Endothelial cell of umbilical vein (primary cell): ENCODE results near the gene TBX4. TPM values are rescaled to one million over a fixed set of nuclear protein-coding genes. Genes with fewer than 3 reads are reported as not detected.

ENCODE experiments used
- BruUV-seq: library from RNA; stranded (reverse); fragments of 400-500 nt; replicated peaks from 2 replicates; lab custom pipeline; 2021; lab: Mats Ljungman, UMichigan
- CTCF ChIA-PET: fragments of 300-600, 350-600 bp; sonication (Branson Sonifier 250); formaldehyde crosslinking; loops from one replicate; lab custom pipeline; 2021; ENCODE audit warnings: antibody characterized with exemption, inconsistent platforms; lab: Charles Lee
- POLR2A ChIA-PET: fragments of 300-600, 350-600 bp; sonication (Branson Sonifier 250); formaldehyde crosslinking; loops from one replicate; lab custom pipeline; 2021; ENCODE audit warnings: antibody characterized with exemption, inconsistent platforms; lab: Charles Lee
- DNase-seq: peaks from one replicate; pipeline ENCODE4 v3.0.0-alpha.2; 2011; ENCODE audit warnings: low read depth, low spot score
- FAIRE-seq: peaks from 2 replicates; lab custom pipeline; 2011; peaks lifted over from hg19 to GRCh38; lab: Jason Lieb, UNC
- H2AFZ ChIP-seq: 2 replicates; pipeline ENCODE4 v1.6.0; 2012; ENCODE audit warnings: low read depth, low read length, control low read depth, inconsistent platforms
- H3K27ac ChIP-seq: 2 replicates; pipeline ENCODE4 v1.5.1; 2011; ENCODE audit warnings: low read depth, mild to moderate bottlenecking, control low read depth, low read length, moderate library complexity; ENCODE audit not compliant: insufficient read depth
- H3K27me3 ChIP-seq, 2 experiments: 2 replicates each; pipeline versions ENCODE4 v1.6.0 to v1.6.1; 2011; ENCODE audit warnings: low read length in 2 of 2, mixed read lengths in 1 of 2; ENCODE audit not compliant: control insufficient read depth in 2 of 2, insufficient read depth in 2 of 2
- H3K36me3 ChIP-seq, 2 experiments: 2 replicates in 1 of 2; 3 replicates in 1 of 2; pipeline ENCODE4 v1.5.1; 2011; ENCODE audit warnings: low read length in 2 of 2, mild to moderate bottlenecking in 1 of 2, moderate library complexity in 1 of 2; ENCODE audit not compliant: control insufficient read depth in 2 of 2, insufficient read depth in 2 of 2; ENCODE audit errors: extremely low read depth in 1 of 2
- H3K4me1 ChIP-seq: 3 replicates; pipeline ENCODE4 v1.5.1; 2011; ENCODE audit warnings: mild to moderate bottlenecking, low read length; ENCODE audit not compliant: control insufficient read depth, insufficient read depth; ENCODE audit errors: extremely low read depth
- H3K4me2 ChIP-seq: 2 replicates; pipeline ENCODE4 v1.6.1; 2011; ENCODE audit warnings: low read length, control low read depth, mixed read lengths; ENCODE audit not compliant: insufficient read depth
- H3K4me3 ChIP-seq, 3 experiments: fragments of 200-600 bp in 1 of 3; sonication (generic), shearing (Covaris generic) in 1 of 3; replicated peaks in 1 of 3; 2 replicates each; pipeline ENCODE4 v1.5.1; 2011 to 2016; ENCODE audit warnings: control low read depth in 3 of 3, low read length in 3 of 3, mild to moderate bottlenecking in 2 of 3, inconsistent platforms in 1 of 3, low read depth in 1 of 3, moderate library complexity in 1 of 3; ENCODE audit not compliant: insufficient read depth in 1 of 3
- H3K79me2 ChIP-seq: 2 replicates; pipeline ENCODE4 v1.6.0; 2012; ENCODE audit warnings: low read length, inconsistent platforms; ENCODE audit not compliant: control insufficient read depth, insufficient read depth
- H3K9ac ChIP-seq: replicated peaks from 2 replicates; pipeline ENCODE3; 2011; ENCODE audit warnings: low read length, control low read depth; ENCODE audit not compliant: insufficient read depth; ENCODE audit errors: extremely low read depth
- H3K9me1 ChIP-seq: replicated peaks from 3 replicates; pipeline ENCODE4 v1.6.0; 2011; ENCODE audit warnings: mild to moderate bottlenecking, low read length; ENCODE audit not compliant: control insufficient read depth, insufficient read depth; ENCODE audit errors: extremely low read depth
- H3K9me3 ChIP-seq: replicated peaks from 2 replicates; pipeline ENCODE4 v1.5.1; 2012; ENCODE audit warnings: low read length, inconsistent platforms; ENCODE audit not compliant: control insufficient read depth, insufficient read depth
- H4K20me1 ChIP-seq: replicated peaks from 2 replicates; pipeline ENCODE3; 2011; ENCODE audit warnings: mild to moderate bottlenecking, low read length; ENCODE audit not compliant: control insufficient read depth, insufficient read depth; ENCODE audit errors: extremely low read depth
- CTCF ChIP-seq, 2 donors: IDR thresholded peaks; 1 replicate in 1 of 2; 2 replicates in 1 of 2; pipeline ENCODE4 v1.5.1; 2011; ENCODE audit warnings: low read length in 2 of 2, mild to moderate bottlenecking in 2 of 2, moderate library complexity in 2 of 2, control low read depth in 1 of 2, inconsistent platforms in 1 of 2, low read depth in 1 of 2; ENCODE audit not compliant: insufficient read depth in 1 of 2; ENCODE audit errors: extremely low read depth in 1 of 2
- EZH2 ChIP-seq: IDR thresholded peaks from 2 replicates; pipeline ENCODE4 v1.6.1; 2012; ENCODE audit warnings: borderline replicate concordance, low read depth, mild to moderate bottlenecking, moderate library complexity, low read length, inconsistent platforms; ENCODE audit not compliant: severe bottlenecking
- FOS ChIP-seq: IDR thresholded peaks from 2 replicates; pipeline ENCODE4 v1.6.1; 2011; ENCODE audit warnings: mild to moderate bottlenecking, low read length, moderate library complexity, borderline replicate concordance; ENCODE audit not compliant: insufficient read depth
- GATA2 ChIP-seq: IDR thresholded peaks from 2 replicates; pipeline ENCODE4 v1.7.0; 2011; ENCODE audit warnings: low read depth, mild to moderate bottlenecking, moderate library complexity, mixed read lengths, low read length; ENCODE audit not compliant: insufficient read length, insufficient read depth
- JUN ChIP-seq: IDR thresholded peaks from 2 replicates; pipeline ENCODE4 v1.6.1; 2011; ENCODE audit warnings: borderline replicate concordance, low read depth; ENCODE audit not compliant: insufficient read length, insufficient read depth
- MAX ChIP-seq: IDR thresholded peaks from 2 replicates; pipeline ENCODE4 v1.6.1; 2011; ENCODE audit not compliant: insufficient read depth, insufficient read length
- MYC ChIP-seq: IDR thresholded peaks from one replicate; pipeline ENCODE4 v1.6.1; 2011; ENCODE audit warnings: mild to moderate bottlenecking, low read depth, low read length
- POLR2A ChIP-seq: IDR thresholded peaks from 2 replicates; pipeline ENCODE4 v1.6.1; 2012; ENCODE audit warnings: low read depth, mild to moderate bottlenecking, control low read depth, low read length
- POLR2AphosphoS5 ChIP-seq: IDR thresholded peaks from 2 replicates; pipeline ENCODE4 v1.6.1; 2012; ENCODE audit warnings: low read depth, mild to moderate bottlenecking, control low read depth, low read length, moderate library complexity; ENCODE audit not compliant: insufficient read depth
- dilution Hi-C: fragments of 300-500 bp; cut with MboI; formaldehyde crosslinking; loops from one replicate; pipeline ENCODE4 v1.15.0; 2019; ENCODE audit warnings: low sequenced_read_pairs; ENCODE audit not compliant: extremely low pct_ligation_motif_present
- intact Hi-C: fragments of 100-400 bp; cut with micrococcal nuclease; formaldehyde crosslinking; loops from one replicate; pipeline ENCODE4 v1.10.0; 2022
- polyA plus RNA-seq, 4 experiments: library from polyadenylated mRNA; depleted of rRNA in 3 of 4; stranded (reverse) in 3 of 4; unstranded in 1 of 4; fragments of >200 nt; gene quantifications; 2 replicates each; pipeline versions ENCODE4 v1.2.1 to v1.2.3, GENCODE V29; 2011 to 2012; ENCODE audit warnings: missing spikeins in 1 of 4
- total RNA-seq: library from RNA; stranded (reverse); gene quantifications from 2 replicates; pipeline ENCODE4 v1.2.3, GENCODE V29; 2021

TBX4 gene
- total and polyA plus RNA-seq, 2 donors (not counting 3 experiments of a cell fraction or from before 2014, with no cell fraction given) = not detected

- dilution Hi-C loops (no loop called here), intact Hi-C loops (no loop called here)
- Histone ChIP-seq H3K4me3 (no peak overlapping the region), H3K79me2 (no peaks in the 10 kb centered on the region), H3K9me1 (no peaks in the 10 kb centered on the region), H3K36me3 (no peaks in the 10 kb centered on the region), H2AFZ (no peak overlapping the region), H3K4me2 (no peak overlapping the region), H3K9ac (no peak overlapping the region), H3K9me3 (no peaks in the 10 kb centered on the region), H3K27me3 (peaks cover 61 to 88% of the 10 kb centered on the region in 2 experiments), H3K4me1 (peaks cover 3% of the 10 kb centered on the region), H3K27ac (no peak overlapping the region), H4K20me1 (peaks cover 2% of the 10 kb centered on the region)
- DNase-seq = no peak
- no peak for FAIRE-seq
- POLR2A ChIA-PET = no interaction called here
- BruUV-seq = no TSS peak
- TF ChIP-seq MYC (no peak), FOS (no peak), GATA2 (no peak), CTCF (IDR thresholded peaks at IDR 0.05; ENCODE audit: extremely low read depth in 1 of 2, insufficient read depth in 1 of 2, low read depth in 1 of 2, low read length in 2 of 2) (no peak), JUN (no peak), POLR2A (no peak), POLR2AphosphoS5 (no peak), MAX (no peak), EZH2 (no peak)
- CTCF ChIA-PET = interaction anchor here (1.1 to 2.0 kb wide), 3 partner anchors 17 to 39 kb away, joined by 3 to 7 read pairs (median 3); no protein-coding TSS in a partner anchor
These were observed 1.3 kb upstream of the TBX4 start for GRCh38 chr17:61450641-61451537.
